ENCODE data around the gene NKX1-1. TPM values are rescaled to one million over a fixed set of nuclear protein-coding genes. Genes with fewer than 3 reads are reported as not detected.
"Not testable (repeated sequence)": the region's sequence is repeated elsewhere in the genome, so short reads cannot be mapped to it uniquely, and the experiment has no call there.

NKX1-1 gene
- total and polyA plus RNA-seq, 9 donors: not detected

- H3K27ac ChIP-seq (ENCODE audit: low read length); H3K27me3 ChIP-seq (ENCODE audit: control insufficient read depth, insufficient read depth, low read length); H3K4me3 ChIP-seq (ENCODE audit: low read length); H3K9me3 ChIP-seq (replicated peaks; ENCODE audit: control insufficient read depth, low read depth, low read length); H3K36me3 ChIP-seq (ENCODE audit: control insufficient read depth, insufficient read depth, low read length); DNase-seq: not testable (repeated sequence)
- WGBS (ENCODE audit: insufficient coverage): 81% methylated on average over 6 of the region's 22 CpGs
- H3K4me1 ChIP-seq (ENCODE audit: control insufficient read depth, insufficient read depth, low read length): peaks cover 21% of the 10 kb centered on the region
Observed at GRCh38 chr4:1372576-1372975, 33.7 kb downstream of the NKX1-1 start.

DNA sequence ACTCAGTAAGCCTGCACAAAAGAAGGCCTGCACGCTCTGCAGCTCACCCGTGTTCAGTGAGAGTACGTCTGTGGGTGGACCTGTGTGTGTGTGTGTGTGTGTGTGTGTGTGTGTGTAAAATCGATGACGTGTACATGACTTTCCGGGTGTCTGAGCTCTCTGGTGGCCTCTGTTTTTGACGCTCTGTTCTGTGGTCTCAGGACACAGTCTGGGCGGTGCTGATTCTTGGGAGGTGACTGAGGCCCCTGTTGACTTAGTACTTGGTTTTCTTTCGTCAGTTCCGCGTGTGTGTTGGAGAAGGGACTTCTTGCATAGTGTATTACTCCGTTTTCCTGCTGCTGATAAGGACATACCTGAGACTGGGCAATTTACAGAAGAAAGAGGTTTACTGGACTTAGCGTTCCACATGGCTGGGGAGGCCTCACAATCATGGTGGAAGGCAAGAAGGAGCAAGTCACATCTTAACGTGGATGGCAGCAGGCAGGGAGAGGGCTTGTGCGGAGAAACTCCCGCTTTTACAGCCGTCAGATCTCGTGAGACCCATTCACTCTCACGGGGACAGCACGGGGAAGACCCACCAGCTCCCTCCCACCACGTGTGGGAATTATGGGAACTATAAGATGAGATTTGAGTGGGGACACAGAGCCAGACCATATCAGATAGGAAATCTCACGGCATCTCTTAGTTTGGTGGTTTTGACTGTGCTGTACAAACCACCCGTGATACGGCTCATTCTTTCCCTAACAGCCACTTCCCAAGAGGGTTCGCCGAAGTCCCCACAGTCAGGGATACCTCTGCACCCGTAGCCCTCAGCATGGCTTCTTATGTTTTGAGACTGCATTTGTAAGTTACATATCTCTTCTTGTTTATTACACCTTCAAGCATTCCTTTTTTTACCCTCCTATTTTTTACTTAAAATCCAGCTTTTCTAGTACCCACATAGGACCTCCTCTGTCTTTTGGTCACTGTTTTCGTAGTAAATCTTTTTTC is 34.8 kb downstream of the NKX1-1 start:
- Histone ChIP-seq H3K36me3 (ENCODE audit: control insufficient read depth, insufficient read depth, low read length) (peaks cover 2% of the 10 kb centered on the region), H3K27ac (ENCODE audit: low read length) (no peak overlapping the region), H3K4me3 (ENCODE audit: low read length) (no peak overlapping the region), H3K27me3 (ENCODE audit: control insufficient read depth, insufficient read depth, low read length) (no peaks in the 10 kb centered on the region), H3K9me3 (replicated peaks; ENCODE audit: control insufficient read depth, low read depth, low read length) (no peaks in the 10 kb centered on the region), H3K4me1 (ENCODE audit: control insufficient read depth, insufficient read depth, low read length) (peaks cover 10% of the 10 kb centered on the region)
- 88% methylated on average over 16 of the region's 28 CpGs for WGBS (ENCODE audit: insufficient coverage)
- DNase-seq: no peak

DNA sequence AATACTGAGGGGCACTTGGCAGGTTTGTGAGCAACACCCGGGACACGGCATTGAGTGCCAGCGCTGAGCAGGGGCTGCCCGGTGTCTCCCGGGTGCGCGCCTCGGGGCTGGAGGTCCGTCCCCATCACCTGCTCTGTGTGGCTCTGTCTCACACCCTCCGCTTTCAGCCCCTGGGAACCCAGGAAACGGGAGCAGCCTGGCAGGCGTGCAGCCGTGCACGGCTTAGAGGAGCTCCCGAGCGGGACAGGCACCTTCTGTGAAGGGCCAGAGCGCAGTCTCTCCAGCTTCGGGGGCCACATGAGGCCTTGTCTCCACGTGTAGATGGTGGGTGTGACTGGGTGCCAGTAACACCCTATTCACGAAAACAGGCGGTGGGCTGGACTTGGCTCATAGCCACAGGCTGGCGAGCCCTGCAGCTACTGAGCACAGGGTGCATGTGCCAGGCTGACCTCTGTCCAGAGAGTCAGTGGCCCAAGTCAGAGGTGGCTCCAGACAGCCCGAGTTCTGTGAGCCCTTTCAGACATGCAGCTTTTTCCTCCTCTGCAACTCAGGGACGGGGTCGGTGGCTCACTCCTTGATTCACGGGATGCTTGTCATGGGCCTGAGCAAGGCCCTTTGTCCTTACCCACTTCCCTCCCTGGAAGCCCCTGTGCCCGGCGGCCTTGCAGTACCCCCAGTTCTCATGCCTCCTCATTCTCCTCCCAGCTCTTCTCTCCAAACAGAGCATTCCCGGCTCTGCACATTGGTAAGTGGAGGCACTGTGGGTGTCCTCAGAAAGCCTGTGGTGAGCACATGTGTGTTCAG is 35.7 kb downstream of the NKX1-1 start:
- Histone ChIP-seq H3K4me3 (ENCODE audit: low read length) (no peak overlapping the region), H3K36me3 (ENCODE audit: control insufficient read depth, insufficient read depth, low read length) (peaks cover 9% of the 10 kb centered on the region), H3K27me3 (ENCODE audit: control insufficient read depth, insufficient read depth, low read length) (no peaks in the 10 kb centered on the region), H3K9me3 (replicated peaks; ENCODE audit: control insufficient read depth, low read depth, low read length) (no peaks in the 10 kb centered on the region), H3K27ac (ENCODE audit: low read length) (no peak overlapping the region), H3K4me1 (ENCODE audit: control insufficient read depth, insufficient read depth, low read length) (peaks cover under 1% of the 10 kb centered on the region)
- no peak for DNase-seq
- 88% methylated on average over 18 of the region's 29 CpGs for WGBS (ENCODE audit: insufficient coverage)

DNA sequence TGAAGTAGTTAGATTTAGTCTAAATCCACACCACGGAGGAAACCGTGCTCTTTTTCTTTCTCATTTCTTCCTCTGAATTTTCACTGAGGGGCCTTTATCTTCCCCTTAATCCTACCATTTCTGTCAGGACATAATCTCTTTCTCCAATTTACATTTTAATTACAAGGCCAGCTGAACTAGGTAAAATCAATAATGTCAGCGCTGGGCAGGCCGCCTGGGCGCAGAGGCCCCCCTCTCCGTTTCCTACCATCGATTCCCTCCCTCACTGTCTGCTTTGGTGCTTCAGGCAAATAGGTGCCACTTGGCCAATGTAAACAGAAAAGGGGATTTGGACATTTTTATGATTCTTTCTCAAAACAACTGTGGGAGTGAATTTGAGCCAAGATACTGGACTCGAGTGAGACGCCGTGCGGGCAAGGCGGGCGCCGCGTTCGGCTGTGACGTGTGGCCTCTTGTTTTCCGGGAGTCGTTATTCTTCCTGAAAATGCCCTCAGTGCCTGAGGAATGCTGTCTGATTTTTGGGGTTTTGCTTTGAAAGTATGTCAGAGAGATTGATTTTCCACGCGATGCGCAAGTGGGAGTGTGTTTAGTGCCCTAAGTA is 36.7 kb downstream of the NKX1-1 start:
- 41% methylated on average over 4 of the region's 22 CpGs for WGBS (ENCODE audit: insufficient coverage)
- H3K9me3 ChIP-seq (replicated peaks; ENCODE audit: control insufficient read depth, low read depth, low read length): no peaks in the 10 kb centered on the region
- H3K4me3 ChIP-seq (ENCODE audit: low read length): no peak overlapping the region
- no peak for DNase-seq
- no peak overlapping the region for H3K27ac ChIP-seq (ENCODE audit: low read length)
- H3K36me3 ChIP-seq (ENCODE audit: control insufficient read depth, insufficient read depth, low read length): peaks cover 9% of the 10 kb centered on the region
- H3K27me3 ChIP-seq (ENCODE audit: control insufficient read depth, insufficient read depth, low read length): no peaks in the 10 kb centered on the region
- H3K4me1 ChIP-seq (ENCODE audit: control insufficient read depth, insufficient read depth, low read length): no peaks in the 10 kb centered on the region

DNA sequence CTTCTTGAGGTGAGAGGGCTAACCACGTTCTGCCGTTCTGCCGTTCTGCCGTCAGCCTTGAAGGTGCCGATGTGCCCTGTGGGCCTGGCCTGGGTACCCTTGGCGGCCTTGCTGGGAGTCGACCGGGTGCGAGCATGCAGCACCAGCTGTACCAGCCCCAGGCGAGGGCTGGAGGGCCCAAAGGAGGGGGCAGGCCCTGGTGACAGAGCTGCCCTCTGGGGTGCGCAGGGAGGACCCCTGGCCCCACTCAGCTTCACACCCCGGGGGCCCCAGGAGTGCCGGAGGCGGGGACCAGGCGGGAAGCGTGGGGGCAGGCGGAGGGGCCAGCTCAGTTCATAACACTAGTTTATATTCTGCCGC is 37.2 kb downstream of the NKX1-1 start:
- H3K4me1 ChIP-seq (ENCODE audit: control insufficient read depth, insufficient read depth, low read length): no peaks in the 10 kb centered on the region
- no peaks in the 10 kb centered on the region for H3K9me3 ChIP-seq (replicated peaks; ENCODE audit: control insufficient read depth, low read depth, low read length)
- peaks cover 9% of the 10 kb centered on the region for H3K36me3 ChIP-seq (ENCODE audit: control insufficient read depth, insufficient read depth, low read length)
- H3K4me3 ChIP-seq (ENCODE audit: low read length): no peak overlapping the region
- DNase-seq: no peak
- WGBS (ENCODE audit: insufficient coverage): 71% methylated on average over 12 of the region's 18 CpGs
- no peaks in the 10 kb centered on the region for H3K27me3 ChIP-seq (ENCODE audit: control insufficient read depth, insufficient read depth, low read length)
- H3K27ac ChIP-seq (ENCODE audit: low read length): no peak overlapping the region

- no peak overlapping the region for H3K27ac ChIP-seq (ENCODE audit: low read length)
- no peak for DNase-seq
- WGBS (ENCODE audit: insufficient coverage): 91% methylated on average over 19 of the region's 24 CpGs
- no peaks in the 10 kb centered on the region for H3K27me3 ChIP-seq (ENCODE audit: control insufficient read depth, insufficient read depth, low read length)
- H3K4me1 ChIP-seq (ENCODE audit: control insufficient read depth, insufficient read depth, low read length): no peaks in the 10 kb centered on the region
- H3K36me3 ChIP-seq (ENCODE audit: control insufficient read depth, insufficient read depth, low read length): peaks cover 9% of the 10 kb centered on the region
- no peaks in the 10 kb centered on the region for H3K9me3 ChIP-seq (replicated peaks; ENCODE audit: control insufficient read depth, low read depth, low read length)
- no peak overlapping the region for H3K4me3 ChIP-seq (ENCODE audit: low read length)
Observed at GRCh38 chr4:1368421-1369090, 37.7 kb downstream of the NKX1-1 start.

DNA sequence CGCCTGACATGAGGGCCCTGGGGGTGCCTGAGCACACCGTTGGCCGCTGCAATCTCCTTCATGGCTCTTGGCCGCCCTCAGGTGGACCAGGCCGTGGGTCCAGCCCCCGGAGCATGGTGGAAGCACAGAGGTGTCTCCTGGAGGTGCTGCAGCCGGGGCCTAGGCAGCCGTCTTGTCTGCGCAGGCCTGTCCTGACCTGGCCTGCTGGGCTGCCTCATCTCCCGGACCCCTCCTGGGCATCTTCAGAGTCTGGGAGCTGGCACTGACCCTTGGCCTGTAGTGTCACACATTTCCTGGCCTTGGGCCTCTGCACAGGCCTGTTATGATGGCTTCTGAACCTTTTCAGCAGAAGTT is 38.3 kb downstream of the NKX1-1 start:
- H3K36me3 ChIP-seq (ENCODE audit: control insufficient read depth, insufficient read depth, low read length): peaks cover 9% of the 10 kb centered on the region
- 90% methylated on average over 10 of the region's 10 CpGs for WGBS (ENCODE audit: insufficient coverage)
- H3K4me3 ChIP-seq (ENCODE audit: low read length): no peak overlapping the region
- no peak overlapping the region for H3K27ac ChIP-seq (ENCODE audit: low read length)
- no peak for DNase-seq
- no peaks in the 10 kb centered on the region for H3K4me1 ChIP-seq (ENCODE audit: control insufficient read depth, insufficient read depth, low read length)
- no peaks in the 10 kb centered on the region for H3K27me3 ChIP-seq (ENCODE audit: control insufficient read depth, insufficient read depth, low read length)
- H3K9me3 ChIP-seq (replicated peaks; ENCODE audit: control insufficient read depth, low read depth, low read length): no peaks in the 10 kb centered on the region

- Histone ChIP-seq H3K27me3 (ENCODE audit: control insufficient read depth, insufficient read depth, low read length) (no peaks in the 10 kb centered on the region), H3K4me1 (ENCODE audit: control insufficient read depth, insufficient read depth, low read length) (no peaks in the 10 kb centered on the region), H3K4me3 (ENCODE audit: low read length) (no peak overlapping the region), H3K36me3 (ENCODE audit: control insufficient read depth, insufficient read depth, low read length) (peaks cover 9% of the 10 kb centered on the region), H3K27ac (ENCODE audit: low read length) (no peak overlapping the region), H3K9me3 (replicated peaks; ENCODE audit: control insufficient read depth, low read depth, low read length) (no peaks in the 10 kb centered on the region)
- WGBS (ENCODE audit: insufficient coverage): 85% methylated on average over 14 of the region's 17 CpGs
- no peak for DNase-seq
Observed at GRCh38 chr4:1367230-1367935, 38.9 kb downstream of the NKX1-1 start.

- H3K4me3 ChIP-seq (ENCODE audit: low read length): no peak overlapping the region
- H3K27me3 ChIP-seq (ENCODE audit: control insufficient read depth, insufficient read depth, low read length): no peaks in the 10 kb centered on the region
- no peaks in the 10 kb centered on the region for H3K4me1 ChIP-seq (ENCODE audit: control insufficient read depth, insufficient read depth, low read length)
- no peak overlapping the region for H3K27ac ChIP-seq (ENCODE audit: low read length)
- DNase-seq: no peak
- peaks cover 9% of the 10 kb centered on the region for H3K36me3 ChIP-seq (ENCODE audit: control insufficient read depth, insufficient read depth, low read length)
- H3K9me3 ChIP-seq (replicated peaks; ENCODE audit: control insufficient read depth, low read depth, low read length): no peaks in the 10 kb centered on the region
- 95% methylated on average over 30 of the region's 35 CpGs for WGBS (ENCODE audit: insufficient coverage)
Observed at GRCh38 chr4:1366371-1367229, 39.6 kb downstream of the NKX1-1 start.

All from muscle of leg (tissue), 11 donors.